HFF-Myc (cell line): ENCODE measurements around the gene OR8G1.
"Not testable (repeated sequence)": the region's sequence is repeated elsewhere in the genome, so short reads cannot be mapped to it uniquely, and the experiment has no call there.

Experiments
- DNase-seq: peaks from one replicate; pipeline ENCODE4 v3.0.0-alpha.2; 2011; ENCODE audit warnings: low read depth; ENCODE audit errors: extremely low read depth
- H3K4me3 ChIP-seq: replicated peaks from 2 replicates; pipeline ENCODE4 v1.5.1; 2011; ENCODE audit warnings: low read depth, mild to moderate bottlenecking, control low read depth, low read length
- CTCF ChIP-seq: IDR thresholded peaks from 2 replicates; pipeline ENCODE4 v1.5.1; 2012; ENCODE audit warnings: mild to moderate bottlenecking, low read depth, low read length, control low read depth; ENCODE audit errors: missing control alignments

OR8G1 gene

GRCh38 chr11:124238512-124238911 is 2.4 kb upstream of the OR8G1 start:
- H3K4me3 ChIP-seq, result no peak overlapping the region
- DNase-seq, result no peak
- no peak for TF ChIP-seq CTCF

- DNase-seq, H3K4me3 ChIP-seq: not testable (repeated sequence)
These were observed 9.0 kb downstream of the OR8G1 start for GRCh38 chr11:124249869-124250268.

GRCh38 chr11:124256076-124256475 is 15.2 kb downstream of the OR8G1 start, which contains the start of gene OR8G5:
OR8G5 (plus strand) TSS chr11:124256376; CDS start chr11:124264932, 8,556 bp downstream.
- no peak for TF ChIP-seq CTCF
- DNase-seq, result no peak
- no peak within 1 kb of the TSS for H3K4me3 ChIP-seq

- not testable (repeated sequence) for DNase-seq, H3K4me3 ChIP-seq
These were observed 24.1 kb downstream of the OR8G1 start for GRCh38 chr11:124265041-124265440.

GRCh38 chr11:124270886-124271285 is 30.0 kb downstream of the OR8G1 start:
- H3K4me3 ChIP-seq, DNase-seq: not testable (repeated sequence)

- H3K4me3 ChIP-seq, result no peak overlapping the region
- DNase-seq, result no peak
- TF ChIP-seq CTCF, result no peak
These were observed 33.1 kb downstream of the OR8G1 start for GRCh38 chr11:124274000-124274399.

- DNase-seq, result no peak
- TF ChIP-seq CTCF, result no peak
- no peak overlapping the region for H3K4me3 ChIP-seq
These were observed 35.2 kb downstream of the OR8G1 start for GRCh38 chr11:124276081-124276480.

GRCh38 chr11:124277207-124277606 is 36.3 kb downstream of the OR8G1 start:
- no peak for TF ChIP-seq CTCF
- no peak for DNase-seq
- no peak overlapping the region for H3K4me3 ChIP-seq

GRCh38 chr11:124277804-124278203 is 36.9 kb downstream of the OR8G1 start:
- no peak overlapping the region for H3K4me3 ChIP-seq
- TF ChIP-seq CTCF, result no peak
- no peak for DNase-seq
